B cell (primary cell): ENCODE results near the gene TSPAN9. TPM values are rescaled to one million over a fixed set of nuclear protein-coding genes. Genes with fewer than 3 reads are reported as not detected.
A peak's percentile ranks its signal among the peaks of the same experiment; 100 is the strongest.

Experiments
- ATAC-seq: fragments of 200-7000 bp; cut with Tn5 transposase; one replicate; pipeline ENCODE4 v1.10.0; 2021; ENCODE audit warnings: low read depth, mild to moderate bottlenecking, moderate number of reproducible peaks, moderate library complexity
- CTCF ChIA-PET: fragments of 350-600 bp; sonication (Branson Sonifier 250); formaldehyde crosslinking; loops from one replicate; lab custom pipeline; 2021; ENCODE audit warnings: antibody characterized with exemption, inconsistent platforms; lab: Charles Lee
- POLR2A ChIA-PET: fragments of 350-600 bp; sonication (Branson Sonifier 250); formaldehyde crosslinking; loops from one replicate; lab custom pipeline; 2021; ENCODE audit warnings: antibody characterized with exemption; lab: Charles Lee
- DNase-seq: peaks from one replicate; pipeline ENCODE4 v3.0.0; 2013
- H2AFZ ChIP-seq: 2 replicates; pipeline ENCODE4 v1.6.1; 2012; ENCODE audit warnings: mild to moderate bottlenecking, low read depth, low read length; ENCODE audit not compliant: insufficient read depth, poor library complexity, severe bottlenecking
- H3K27ac ChIP-seq, 2 donors: 1 replicate in 1 of 2; 2 replicates in 1 of 2; pipeline ENCODE4 v1.5.1; 2012 to 2013; ENCODE audit warnings: low read length in 2 of 2, mild to moderate bottlenecking in 2 of 2, moderate library complexity in 1 of 2
- H3K27me3 ChIP-seq, 4 experiments: fragments of 200-600 bp in 1 of 4; sonication (generic) in 1 of 4; replicated peaks in 1 of 4; 1 replicate in 2 of 4; 2 replicates in 2 of 4; pipeline versions ENCODE4 v1.6.1 to v1.7.0; 2013 to 2016; ENCODE audit warnings: low read length in 3 of 4, mild to moderate bottlenecking in 2 of 4, mixed read lengths in 1 of 4, moderate library complexity in 1 of 4; ENCODE audit not compliant: insufficient read depth in 4 of 4, control insufficient read depth in 3 of 4; ENCODE audit errors: control extremely low read depth in 1 of 4
- H3K36me3 ChIP-seq, 2 experiments: replicated peaks in 1 of 2; 1 replicate in 1 of 2; 2 replicates in 1 of 2; pipeline versions ENCODE4 v1.6.1 to v1.7.1; 2013; ENCODE audit warnings: low read length in 1 of 2; ENCODE audit not compliant: insufficient read depth in 2 of 2, control insufficient read depth in 1 of 2; ENCODE audit errors: control extremely low read depth in 1 of 2, extremely low read depth in 1 of 2
- H3K4me1 ChIP-seq, 2 donors: fragments of 200-600 bp in 1 of 2; sonication (generic) in 1 of 2; 1 replicate in 1 of 2; 2 replicates in 1 of 2; pipeline versions ENCODE4 v1.5.1 to v1.6.1; 2013 to 2017; ENCODE audit warnings: low read length in 2 of 2; ENCODE audit not compliant: control insufficient read depth in 2 of 2, insufficient read depth in 2 of 2
- H3K4me2 ChIP-seq: replicated peaks from 2 replicates; pipeline ENCODE3; 2012; ENCODE audit warnings: mild to moderate bottlenecking, low read depth, low read length; ENCODE audit not compliant: poor library complexity, severe bottlenecking
- H3K4me3 ChIP-seq, 5 experiments: fragments of 200-600 bp in 1 of 5; sonication (generic) in 1 of 5; 1 replicate in 3 of 5; 2 replicates in 2 of 5; pipeline versions ENCODE4 v1.5.1 to v1.7.0; 2011 to 2016; ENCODE audit warnings: low read length in 4 of 5, mild to moderate bottlenecking in 4 of 5, low read depth in 2 of 5, control low read depth in 1 of 5, moderate library complexity in 1 of 5; ENCODE audit not compliant: insufficient read depth in 1 of 5; ENCODE audit errors: control extremely low read depth in 1 of 5, extremely low read depth in 1 of 5
- H3K79me2 ChIP-seq: fragments of 200-600 bp; sonication (generic); one replicate; pipeline ENCODE4 v1.6.0; 2016; ENCODE audit warnings: low read length; ENCODE audit not compliant: control insufficient read depth, insufficient read depth
- H3K9ac ChIP-seq: fragments of 200-600 bp; sonication (generic); 2 replicates; pipeline ENCODE4 v1.6.1; 2017; ENCODE audit warnings: mild to moderate bottlenecking, low read length, moderate library complexity
- H3K9me3 ChIP-seq, 3 donors: one replicate each; pipeline versions ENCODE4 v1.6.1 to v1.7.1; 2013; ENCODE audit warnings: low read length in 2 of 3; ENCODE audit not compliant: control insufficient read depth in 2 of 3, insufficient read depth in 1 of 3; ENCODE audit errors: control extremely low read depth in 1 of 3
- H4K20me1 ChIP-seq: 2 replicates; pipeline ENCODE4 v1.6.0; 2012; ENCODE audit warnings: mild to moderate bottlenecking, low read length; ENCODE audit not compliant: insufficient read depth, control insufficient read depth, poor library complexity, severe bottlenecking
- H3K27ac Mint-ChIP-seq: one replicate; pipeline ENCODE4 v1.8.0; 2021; ENCODE audit warnings: mixed read lengths
- H3K27me3 Mint-ChIP-seq: one replicate; pipeline ENCODE4 v1.8.0; 2021; ENCODE audit warnings: mixed read lengths
- H3K4me1 Mint-ChIP-seq: one replicate; pipeline ENCODE4 v1.8.0; 2021; ENCODE audit warnings: mixed read lengths
- H3K4me3 Mint-ChIP-seq: one replicate; pipeline ENCODE4 v1.8.0; 2021; ENCODE audit warnings: mixed read lengths
- H3K9me3 Mint-ChIP-seq: one replicate; pipeline ENCODE4 v1.8.0; 2022; ENCODE audit warnings: mixed read lengths; ENCODE audit not compliant: insufficient read depth
- CTCF ChIP-seq: fragments of 200-600 bp; IDR thresholded peaks from one replicate; pipeline ENCODE4 v1.8.0; 2022; ENCODE audit warnings: antibody characterized with exemption, mild to moderate bottlenecking
- EZH2 ChIP-seq: IDR thresholded peaks from 2 replicates; pipeline ENCODE4 v1.6.1; 2012; ENCODE audit warnings: borderline replicate concordance, low read depth, mild to moderate bottlenecking, moderate library complexity, low read length; ENCODE audit not compliant: insufficient read depth, poor library complexity, severe bottlenecking
- whole genome bisulfite sequencing: methylation state at CpG from one replicate; pipeline ENCODE4 v1.1.5; 2013; ENCODE audit warnings: missing lambda C conversion rate; ENCODE audit not compliant: insufficient coverage; 5-methylcytosine and 5-hydroxymethylcytosine counted together
- intact Hi-C: fragments of 100-400 bp; cut with micrococcal nuclease; formaldehyde crosslinking; loops from one replicate; pipeline ENCODE4 v1.10.0; 2022
- polyA plus RNA-seq: library from polyadenylated mRNA; depleted of rRNA; stranded (reverse); fragments of >200 nt; gene quantifications from 2 replicates; pipeline ENCODE4 v1.2.3, GENCODE V29; 2012
- total RNA-seq, 2 donors: library from RNA; stranded (reverse); fragments of 120-200 nt in 1 of 2; gene quantifications; 1 replicate in 1 of 2; 2 replicates in 1 of 2; pipeline versions ENCODE4 v1.2.3 to v1.2.4, GENCODE V29; 2013 to 2022

TSPAN9 gene
- total and polyA plus RNA-seq, 2 donors (not counting 1 experiment from before 2014, with no cell fraction given) = 0.15 to 0.37 TPM

- POLR2A ChIA-PET = no interaction called here
- Histone ChIP-seq H3K27ac (no peak overlapping the region), H3K79me2 (no peaks in the 10 kb centered on the region), H3K9me3 (peaks cover 0 to 5% (median 0%) of the 10 kb centered on the region in 3 donors), H3K4me3 (no peak overlapping the region), H3K27me3 (peaks cover 0 to 7% (median 3%) of the 10 kb centered on the region in 4 experiments), H3K36me3 (no peaks in the 10 kb centered on the region), H3K4me2 (peak overlapping the region; percentile 45), H2AFZ (peak overlapping the region; percentile 55), H3K4me1 (peaks cover 25 to 28% of the 10 kb centered on the region in 2 donors), H4K20me1 (no peaks in the 10 kb centered on the region), H3K9ac (no peak overlapping the region)
- ATAC-seq (no peak), DNase-seq (no peak)
- WGBS = 59% methylated on average over 6 of the region's 12 CpGs
- H3K27me3 Mint-ChIP-seq = peaks cover 37% of the 10 kb centered on the region
- H3K4me1 Mint-ChIP-seq = peaks cover 22% of the 10 kb centered on the region
- H3K9me3 Mint-ChIP-seq = no peaks in the 10 kb centered on the region
- CTCF ChIA-PET = no interaction called here
- TF ChIP-seq CTCF = no peak
- no peak for TF ChIP-seq EZH2
- peak overlapping the region; percentile 60 for H3K27ac Mint-ChIP-seq
- H3K4me3 Mint-ChIP-seq = peak overlapping the region; percentile 58
- intact Hi-C loops = no loop called here
These were observed 101.6 kb downstream of the TSPAN9 start for GRCh38 chr12:3178671-3179313.

GRCh38 chr12:3179731-3180130 lies 102.6 kb downstream of the TSPAN9 start:
- peaks cover 0 to 5% (median 0%) of the 10 kb centered on the region in 3 donors for H3K9me3 ChIP-seq
- 22% methylated on average over 10 of the region's 12 CpGs for WGBS
- CTCF ChIA-PET = no interaction called here
- H3K27ac ChIP-seq = no peak overlapping the region
- no peak overlapping the region for H3K9ac ChIP-seq
- Mint-ChIP-seq H3K27me3 (peaks cover 36% of the 10 kb centered on the region), H3K9me3 (no peaks in the 10 kb centered on the region), H3K4me1 (peaks cover 22% of the 10 kb centered on the region), H3K27ac (no peak overlapping the region), H3K4me3 (no peak overlapping the region)
- H4K20me1 ChIP-seq = no peaks in the 10 kb centered on the region
- intact Hi-C loops = no loop called here
- POLR2A ChIA-PET = no interaction called here
- H2AFZ ChIP-seq = no peak overlapping the region
- peaks cover 25 to 28% of the 10 kb centered on the region in 2 donors for H3K4me1 ChIP-seq
- no peak for ATAC-seq
- no peaks in the 10 kb centered on the region for H3K36me3 ChIP-seq
- H3K4me2 ChIP-seq = peak overlapping the region; percentile 45
- DNase-seq = no peak
- H3K27me3 ChIP-seq = peaks cover 0 to 7% (median 3%) of the 10 kb centered on the region in 4 experiments
- no peak overlapping the region for H3K4me3 ChIP-seq
- no peaks in the 10 kb centered on the region for H3K79me2 ChIP-seq
- TF ChIP-seq EZH2 (no peak), CTCF (no peak)
